CD14-positive monocyte (primary cell): ENCODE data around the gene NKAIN4. TPM values are rescaled to one million over a fixed set of nuclear protein-coding genes. Genes with fewer than 3 reads are reported as not detected.

Experiments used
- DNase-seq, 3 donors: peaks; one replicate each; pipeline ENCODE4 v3.0.0-alpha.2; 2011 to 2022
- H2AFZ ChIP-seq: 2 replicates; pipeline ENCODE4 v1.6.0; 2012; ENCODE audit warnings: mild to moderate bottlenecking, low read depth, low read length, inconsistent platforms; ENCODE audit not compliant: insufficient read depth, poor library complexity, severe bottlenecking
- H3K27ac ChIP-seq, 2 donors: 1 replicate in 1 of 2; 2 replicates in 1 of 2; pipeline ENCODE4 v1.5.1; 2012 to 2013; ENCODE audit warnings: low read length in 2 of 2, control low read depth in 1 of 2, inconsistent platforms in 1 of 2, low read depth in 1 of 2, mild to moderate bottlenecking in 1 of 2
- H3K27me3 ChIP-seq, 2 donors: one replicate each; pipeline versions ENCODE4 v1.6.0 to v1.6.1; 2011 to 2013; ENCODE audit warnings: low read length in 2 of 2; ENCODE audit not compliant: control insufficient read depth in 2 of 2, insufficient read depth in 2 of 2
- H3K36me3 ChIP-seq, 2 donors: replicated peaks in 1 of 2; 1 replicate in 1 of 2; 2 replicates in 1 of 2; pipeline versions ENCODE4 v1.5.1 to v1.6.1; 2012 to 2013; ENCODE audit warnings: low read length in 2 of 2, control low read depth in 1 of 2, inconsistent platforms in 1 of 2, mild to moderate bottlenecking in 1 of 2; ENCODE audit not compliant: insufficient read depth in 2 of 2, control insufficient read depth in 1 of 2
- H3K4me1 ChIP-seq, 2 donors: 1 replicate in 1 of 2; 2 replicates in 1 of 2; pipeline versions ENCODE4 v1.5.1 to v1.6.1; 2012 to 2013; ENCODE audit warnings: low read length in 2 of 2, control low read depth in 1 of 2, inconsistent platforms in 1 of 2, mild to moderate bottlenecking in 1 of 2, moderate library complexity in 1 of 2; ENCODE audit not compliant: insufficient read depth in 2 of 2, control insufficient read depth in 1 of 2
- H3K4me2 ChIP-seq: replicated peaks from 2 replicates; pipeline ENCODE3; 2012; ENCODE audit warnings: low read length, moderate library complexity, mild to moderate bottlenecking; ENCODE audit not compliant: poor library complexity, severe bottlenecking; ENCODE audit errors: extremely low read depth
- H3K4me3 ChIP-seq, 3 experiments: fragments of 200-600 bp in 1 of 3; sonication (generic) in 1 of 3; replicated peaks in 1 of 3; 1 replicate in 2 of 3; 2 replicates in 1 of 3; pipeline ENCODE4 v1.5.1; 2011 to 2013; ENCODE audit warnings: low read length in 3 of 3, mild to moderate bottlenecking in 3 of 3, control low read depth in 2 of 3, low read depth in 2 of 3, inconsistent platforms in 1 of 3, moderate library complexity in 1 of 3
- H3K79me2 ChIP-seq: 2 replicates; pipeline ENCODE4 v1.6.0; 2012; ENCODE audit warnings: mild to moderate bottlenecking, control low read depth, inconsistent platforms, low read length, moderate library complexity; ENCODE audit not compliant: insufficient read depth
- H3K9ac ChIP-seq: 2 replicates; pipeline ENCODE4 v1.6.0; 2017; ENCODE audit warnings: low read length, mild to moderate bottlenecking; ENCODE audit not compliant: insufficient read depth, poor library complexity, severe bottlenecking
- H3K9me3 ChIP-seq, 2 donors: replicated peaks in 1 of 2; 1 replicate in 1 of 2; 2 replicates in 1 of 2; pipeline versions ENCODE4 v1.5.1 to v1.6.1; 2012 to 2013; ENCODE audit warnings: low read length in 2 of 2, control low read depth in 1 of 2; ENCODE audit not compliant: control insufficient read depth in 1 of 2, insufficient read depth in 1 of 2
- H4K20me1 ChIP-seq: 2 replicates; pipeline ENCODE4 v1.6.0; 2012; ENCODE audit warnings: mild to moderate bottlenecking, low read length, control low read depth, moderate library complexity; ENCODE audit not compliant: insufficient read depth
- H3K27ac Mint-ChIP-seq, 7 donors: one replicate each; pipeline ENCODE4 v1.8.0; 2020; ENCODE audit warnings: mild to moderate bottlenecking in 7 of 7, mixed read lengths in 7 of 7, moderate library complexity in 6 of 7, inconsistent platforms in 2 of 7
- H3K27me3 Mint-ChIP-seq, 3 donors: one replicate each; pipeline ENCODE4 v1.8.0; 2021 to 2022; ENCODE audit warnings: low read depth in 3 of 3, mild to moderate bottlenecking in 3 of 3, mixed read lengths in 3 of 3, moderate library complexity in 3 of 3, inconsistent platforms in 1 of 3
- H3K36me3 Mint-ChIP-seq, 2 donors: one replicate each; pipeline ENCODE4 v1.8.0; 2020; ENCODE audit warnings: mixed read lengths in 2 of 2, inconsistent platforms in 1 of 2, mild to moderate bottlenecking in 1 of 2
- H3K4me1 Mint-ChIP-seq: one replicate; pipeline ENCODE4 v1.8.0; 2020; ENCODE audit warnings: mild to moderate bottlenecking, mixed read lengths
- H3K4me3 Mint-ChIP-seq, 2 donors: one replicate each; pipeline ENCODE4 v1.8.0; 2020; ENCODE audit warnings: mild to moderate bottlenecking in 2 of 2, mixed read lengths in 2 of 2, moderate library complexity in 1 of 2
- H3K9me3 Mint-ChIP-seq, 7 donors: one replicate each; pipeline ENCODE4 v1.8.0; 2020 to 2022; ENCODE audit warnings: mixed read lengths in 7 of 7, mild to moderate bottlenecking in 6 of 7, moderate library complexity in 6 of 7, inconsistent platforms in 2 of 7
- CTCF ChIP-seq: fragments of 200-600 bp; IDR thresholded peaks from one replicate; pipeline ENCODE4 v1.8.0; 2022; ENCODE audit warnings: antibody characterized with exemption, mild to moderate bottlenecking
- WGBS: methylation state at CpG from one replicate; pipeline ENCODE4 v1.1.5; 2013; ENCODE audit warnings: missing lambda C conversion rate; ENCODE audit not compliant: insufficient coverage; 5-methylcytosine and 5-hydroxymethylcytosine counted together
- intact Hi-C, 2 donors: fragments of 100-400 bp; cut with micrococcal nuclease; formaldehyde crosslinking; loops; one replicate each; pipeline versions ENCODE4 v1.15.0 to v1.15.1; 2023
- polyA plus RNA-seq, 3 donors: library from polyadenylated mRNA; depleted of rRNA in 1 of 3; unstranded in 2 of 3; stranded (reverse) in 1 of 3; fragments of 300-500 nt in 2 of 3; fragments of >200 nt in 1 of 3; fragmentation: Illumina TruSeq in 2 of 3; gene quantifications; 1 replicate in 2 of 3; 2 replicates in 1 of 3; pipeline ENCODE4 v1.2.3, GENCODE V29; 2012 to 2021

NKAIN4 gene
- polyA plus RNA-seq, 3 donors: not detected

- H3K36me3 Mint-ChIP-seq: no peaks in the 10 kb centered on the region
- no peak overlapping the region for H3K27ac ChIP-seq
- H3K27me3 ChIP-seq: peaks cover 0 to 20% of the 10 kb centered on the region in 2 donors
- no peaks in the 10 kb centered on the region for H3K79me2 ChIP-seq
- H3K4me3 Mint-ChIP-seq: no peak overlapping the region
- no peak overlapping the region for H3K4me3 ChIP-seq
- H3K9ac ChIP-seq: no peak overlapping the region
- TF ChIP-seq CTCF: no peak
- DNase-seq: no peak
- intact Hi-C loops: no loop called here
- H3K9me3 Mint-ChIP-seq: peaks cover 0 to 3% (median 0%) of the 10 kb centered on the region in 7 donors
- no peaks in the 10 kb centered on the region for H3K4me1 ChIP-seq
- H3K9me3 ChIP-seq: no peaks in the 10 kb centered on the region
- peaks cover 17 to 24% (median 19%) of the 10 kb centered on the region in 3 donors for H3K27me3 Mint-ChIP-seq
- WGBS: 93% methylated on average over 22 of the region's 26 CpGs
- no peaks in the 10 kb centered on the region for H3K36me3 ChIP-seq
- H3K4me1 Mint-ChIP-seq: peaks cover 5% of the 10 kb centered on the region
- peak overlapping the region in 2 of 7 donors; percentile 30 to 35 for H3K27ac Mint-ChIP-seq
- H3K4me2 ChIP-seq: no peak overlapping the region
- no peaks in the 10 kb centered on the region for H4K20me1 ChIP-seq
- no peak overlapping the region for H2AFZ ChIP-seq
Measured at GRCh38 chr20:63236116-63236837, 18.0 kb downstream of the NKAIN4 start.

GRCh38 chr20:63235399-63235983 is 18.8 kb downstream of the NKAIN4 start, which contains the start of gene BIRC7:
BIRC7 (plus strand) TSS chr20:63235905; CDS start chr20:63236097, 192 bp downstream.
- Histone ChIP-seq H3K9me3 (no peaks in the 10 kb centered on the region), H3K36me3 (no peaks in the 10 kb centered on the region), H2AFZ (no peak within 1 kb of the TSS), H3K9ac (no peak within 1 kb of the TSS), H3K79me2 (no peaks in the 10 kb centered on the region), H4K20me1 (no peaks in the 10 kb centered on the region), H3K27me3 (peaks cover 0 to 28% of the 10 kb centered on the region in 2 donors), H3K4me3 (no peak within 1 kb of the TSS), H3K4me2 (no peak within 1 kb of the TSS), H3K27ac (peak within 1 kb of the TSS in 1 of 2 donors; percentile 27), H3K4me1 (no peaks in the 10 kb centered on the region)
- 46% methylated on average over 15 of the region's 17 CpGs for WGBS
- Mint-ChIP-seq H3K27me3 (peaks cover 25 to 32% (median 27%) of the 10 kb centered on the region in 3 donors), H3K36me3 (no peaks in the 10 kb centered on the region), H3K9me3 (no peaks in the 10 kb centered on the region), H3K27ac (peak within 1 kb of the TSS in 5 of 7 donors; percentile 30 to 57 (median 40)), H3K4me1 (peaks cover 5% of the 10 kb centered on the region), H3K4me3 (no peak within 1 kb of the TSS)
- no peak for DNase-seq
- intact Hi-C loops: no loop called here
- no peak for TF ChIP-seq CTCF
